Coronary artery (tissue), 2 donors: ENCODE data around the gene FBXO8.

Experiments
- DNase-seq: peaks from one replicate; pipeline ENCODE4 v3.0.0-alpha.2; 2017; ENCODE audit warnings: low spot score
- H3K27ac ChIP-seq, 2 donors: fragments of 200-600 bp; sonication (generic); one replicate each; pipeline ENCODE4 v1.5.1; 2016 to 2019
- H3K4me3 ChIP-seq: fragments of 200-600 bp; sonication (generic); 2 replicates; pipeline ENCODE4 v1.5.1; 2016; ENCODE audit warnings: mild to moderate bottlenecking, moderate library complexity
- CTCF ChIP-seq: fragments of 200-600 bp; sonication (generic); IDR thresholded peaks from one replicate; pipeline ENCODE4 v1.5.1; 2019; ENCODE audit warnings: antibody characterized with exemption

The FBXO8 gene

DNA sequence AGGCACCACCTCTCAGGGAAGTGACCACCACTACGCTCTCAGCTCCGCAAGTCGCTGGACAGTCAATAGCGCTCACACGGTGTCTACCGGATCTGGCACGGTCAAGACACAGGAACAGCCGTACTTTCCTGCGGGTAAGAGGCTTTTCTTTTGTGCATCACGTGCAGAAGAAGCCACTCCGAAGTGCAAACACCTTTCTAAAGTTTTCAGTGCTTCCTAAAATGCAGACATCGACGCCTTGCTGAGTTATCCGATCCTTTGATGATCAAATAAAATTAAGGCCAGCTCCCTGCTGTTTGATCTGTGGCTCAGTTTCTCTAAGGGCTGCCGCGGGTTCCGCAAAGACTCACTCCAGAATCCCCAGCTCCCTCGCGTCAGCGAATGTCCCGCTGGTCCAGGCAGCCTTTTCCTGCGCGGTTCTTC lies 71.8 kb downstream of the FBXO8 start:
- Histone ChIP-seq H3K4me3 (no peak overlapping the region), H3K27ac (no peak overlapping the region)
- TF ChIP-seq CTCF = no peak
- DNase-seq = no peak

DNA sequence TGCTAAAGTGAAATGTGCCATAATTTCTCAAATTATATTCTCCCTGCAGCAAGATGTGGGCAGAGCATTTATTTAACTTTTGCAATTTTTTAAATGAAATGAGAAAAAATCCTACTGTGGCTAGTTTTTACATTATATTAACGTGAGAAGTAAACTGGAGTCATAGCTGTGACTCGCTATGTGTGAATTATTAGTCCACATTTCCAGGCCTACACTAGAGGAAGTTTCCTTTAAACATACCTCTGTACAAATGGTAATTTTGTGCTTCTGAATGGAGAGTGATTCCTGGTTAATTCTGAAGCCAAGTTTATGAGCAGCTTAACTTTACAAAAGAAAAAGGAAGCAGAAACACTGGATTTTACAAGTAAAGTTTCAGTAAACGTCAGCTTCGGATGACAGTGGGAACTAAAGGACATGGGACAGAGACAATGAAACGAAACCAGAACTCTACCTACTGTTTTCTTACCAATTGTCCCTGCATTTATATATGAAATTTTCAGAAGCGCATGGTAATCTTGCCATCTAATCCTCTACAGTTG lies 72.4 kb downstream of the FBXO8 start:
- TF ChIP-seq CTCF = no peak
- H3K4me3 ChIP-seq = no peak overlapping the region
- H3K27ac ChIP-seq = no peak overlapping the region
- no peak for DNase-seq

DNA sequence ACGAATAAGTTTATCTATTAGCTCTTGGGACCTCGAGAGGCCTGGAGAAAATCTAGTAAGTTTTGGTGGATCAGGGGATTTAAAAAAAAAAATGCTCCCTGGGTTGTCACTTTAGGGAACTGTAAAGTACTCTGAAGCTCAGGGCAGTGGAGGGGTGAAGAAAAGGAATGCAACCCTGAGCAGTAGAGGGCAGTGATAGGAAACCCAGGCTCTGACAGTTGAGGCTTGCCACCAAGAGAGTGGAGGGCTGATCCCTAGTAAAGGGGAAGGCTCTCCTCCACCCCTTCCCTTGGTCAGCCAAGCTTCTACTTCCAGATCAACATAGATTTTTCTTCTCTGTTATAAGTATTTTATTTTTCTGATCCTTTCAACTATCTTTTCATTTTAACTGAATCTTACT lies 73.1 kb downstream of the FBXO8 start:
- DNase-seq = no peak
- no peak for TF ChIP-seq CTCF
- H3K27ac ChIP-seq = no peak overlapping the region
- no peak overlapping the region for H3K4me3 ChIP-seq

- Histone ChIP-seq H3K4me3 (no peak overlapping the region), H3K27ac (no peak overlapping the region)
- no peak for DNase-seq
- no peak for TF ChIP-seq CTCF
Observed at GRCh38 chr4:174209341-174209740, 74.1 kb downstream of the FBXO8 start.

DNA sequence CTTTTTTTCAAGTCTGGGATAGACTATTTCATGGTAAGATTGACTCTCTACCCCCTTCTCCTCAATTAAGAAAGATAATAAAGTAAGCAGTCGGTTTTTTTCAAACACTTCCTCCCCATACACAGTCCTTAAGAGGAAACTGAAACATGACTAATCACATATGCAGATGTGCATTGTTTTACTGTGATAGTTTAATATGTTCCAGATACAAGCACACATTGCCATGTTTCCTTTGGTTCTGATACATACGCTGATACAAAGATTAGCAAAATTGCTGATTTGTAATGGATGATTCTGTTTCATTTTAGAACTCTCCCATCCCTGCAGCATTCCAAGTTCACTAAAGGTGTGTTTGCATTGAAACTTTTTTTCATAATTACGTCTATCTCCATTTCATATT lies 76.1 kb downstream of the FBXO8 start:
- TF ChIP-seq CTCF = no peak

GRCh38 chr4:174204164-174204831 lies 79.2 kb downstream of the FBXO8 start:
- Histone ChIP-seq H3K27ac (no peak overlapping the region), H3K4me3 (no peak overlapping the region)
- no peak for DNase-seq
- no peak for TF ChIP-seq CTCF

More for the DNA sequence above, 76.1 kb downstream of the FBXO8 start:
- DNase-seq = no peak
- Histone ChIP-seq H3K4me3 (no peak overlapping the region), H3K27ac (no peak overlapping the region)

DNA sequence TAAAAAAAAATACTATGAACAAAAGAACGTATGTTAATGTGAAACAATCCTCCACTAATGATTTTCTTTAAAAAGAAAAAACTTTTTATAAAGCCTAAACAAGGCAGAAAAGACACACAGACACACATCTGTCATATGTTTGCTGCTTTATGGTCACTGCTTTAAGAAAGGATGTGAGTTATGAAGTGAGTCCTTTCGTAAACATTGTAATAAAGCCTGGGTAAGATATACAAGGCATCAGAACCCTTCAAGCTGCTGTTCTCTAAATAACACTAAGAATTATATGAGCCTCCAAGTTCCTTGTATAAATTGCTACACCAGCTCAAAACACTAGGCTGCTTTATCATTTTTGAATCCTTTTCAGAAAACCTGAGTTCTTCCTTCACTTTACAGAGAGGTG lies 81.6 kb downstream of the FBXO8 start:
- no peak for DNase-seq
- H3K4me3 ChIP-seq = no peak overlapping the region
- TF ChIP-seq CTCF = no peak
- H3K27ac ChIP-seq = no peak overlapping the region
